ENCODE data around the gene HSD17B12. TPM values are rescaled to one million over a fixed set of nuclear protein-coding genes. Genes with fewer than 3 reads are reported as not detected.

The HSD17B12 gene
- polyA plus RNA-seq, 1 donor (not counting 4 experiments of a cell fraction or from before 2014, with no cell fraction given): 105 TPM

DNA sequence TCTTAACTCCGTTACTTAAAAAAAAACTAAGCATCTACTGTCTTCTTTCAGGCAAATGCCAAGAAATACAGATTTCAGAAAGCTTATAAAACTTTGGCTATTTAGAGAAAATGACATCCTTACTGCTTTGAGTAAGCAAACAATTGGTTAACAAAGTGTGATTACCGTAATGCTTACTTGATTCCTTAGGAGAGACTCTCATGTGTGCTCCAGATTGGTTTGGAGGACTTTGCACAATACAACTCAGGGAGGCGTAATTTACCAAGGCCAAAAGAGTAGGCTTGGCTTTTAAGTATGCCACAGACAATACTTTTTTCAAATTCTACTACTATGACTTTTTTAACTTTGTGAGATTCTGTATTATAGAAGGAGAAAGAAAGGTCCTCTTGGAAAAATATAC, 123.2 kb downstream of the HSD17B12 start:
- Histone ChIP-seq H3K27ac (ENCODE audit: control insufficient read depth, insufficient read depth, low read length) (no peak overlapping the region), H3K9ac (ENCODE audit: control insufficient read depth, extremely low read depth, insufficient read depth, low read length) (no peak overlapping the region), H3K9me1 (ENCODE audit: control insufficient read depth, extremely low read depth, insufficient read depth, low read length) (no peaks in the 10 kb centered on the region), H4K20me1 (ENCODE audit: control insufficient read depth, extremely low read depth, insufficient read depth, low read length) (no peaks in the 10 kb centered on the region), H3K27me3 (ENCODE audit: control insufficient read depth, extremely low read depth, insufficient read depth, low read length) (no peaks in the 10 kb centered on the region), H2AFZ (ENCODE audit: control insufficient read depth, low read length) (no peak overlapping the region), H3K4me2 (ENCODE audit: control insufficient read depth, extremely low read depth, insufficient read depth, low read depth, low read length) (no peak overlapping the region), H3K9me3 (ENCODE audit: control insufficient read depth, low read depth, low read length) (no peaks in the 10 kb centered on the region), H3K4me3 (ENCODE audit: control insufficient read depth in 2 of 3, extremely low read depth in 1 of 3, insufficient read depth in 2 of 3, low read depth in 1 of 3, low read length in 3 of 3) (no peak overlapping the region), H3K4me1 (ENCODE audit: control insufficient read depth, extremely low read depth, insufficient read depth, low read length) (peaks cover 7% of the 10 kb centered on the region), H3K79me2 (ENCODE audit: control insufficient read depth, insufficient read depth, low read length) (no peaks in the 10 kb centered on the region), H3K36me3 (ENCODE audit: control insufficient read depth in 2 of 2, extremely low read depth in 1 of 2, insufficient read depth in 2 of 2, low read length in 2 of 2) (peaks cover 8 to 15% of the 10 kb centered on the region in 2 experiments)
- dilution Hi-C loops (cut with MboI; ENCODE audit: extremely low pct_ligation_motif_present, low sequenced_read_pairs): no loop called here
- DNase-seq (ENCODE audit: low read depth, low spot score): no peak
- FAIRE-seq: no peak
- TF ChIP-seq CTCF (optimal IDR thresholded peaks at IDR 0.05 in 1 of 3, IDR thresholded peaks at IDR 0.05 in 1 of 3, conservative IDR thresholded peaks at IDR 0.05 in 1 of 3; ENCODE audit: extremely low read depth in 1 of 3, insufficient read depth in 2 of 3, low read length in 3 of 3): no peak
- no peak for TF ChIP-seq EZH2 (IDR thresholded peaks at IDR 0.05; ENCODE audit: low read length)

- no peak for FAIRE-seq
- H3K27ac ChIP-seq (ENCODE audit: control insufficient read depth, insufficient read depth, low read length): no peak overlapping the region
- H2AFZ ChIP-seq (ENCODE audit: control insufficient read depth, low read length): no peak overlapping the region
- H3K4me2 ChIP-seq (ENCODE audit: control insufficient read depth, extremely low read depth, insufficient read depth, low read depth, low read length): no peak overlapping the region
- H3K4me1 ChIP-seq (ENCODE audit: control insufficient read depth, extremely low read depth, insufficient read depth, low read length): no peaks in the 10 kb centered on the region
- no peak for TF ChIP-seq EZH2 (IDR thresholded peaks at IDR 0.05; ENCODE audit: low read length)
- TF ChIP-seq CTCF (optimal IDR thresholded peaks at IDR 0.05 in 1 of 3, IDR thresholded peaks at IDR 0.05 in 1 of 3, conservative IDR thresholded peaks at IDR 0.05 in 1 of 3; ENCODE audit: extremely low read depth in 1 of 3, insufficient read depth in 2 of 3, low read length in 3 of 3): no peak
- no peaks in the 10 kb centered on the region for H3K27me3 ChIP-seq (ENCODE audit: control insufficient read depth, extremely low read depth, insufficient read depth, low read length)
- H4K20me1 ChIP-seq (ENCODE audit: control insufficient read depth, extremely low read depth, insufficient read depth, low read length): no peaks in the 10 kb centered on the region
- H3K79me2 ChIP-seq (ENCODE audit: control insufficient read depth, insufficient read depth, low read length): peaks cover 3% of the 10 kb centered on the region
- no peak overlapping the region for H3K9ac ChIP-seq (ENCODE audit: control insufficient read depth, extremely low read depth, insufficient read depth, low read length)
- no peak overlapping the region for H3K4me3 ChIP-seq (ENCODE audit: control insufficient read depth in 2 of 3, extremely low read depth in 1 of 3, insufficient read depth in 2 of 3, low read depth in 1 of 3, low read length in 3 of 3)
- no peaks in the 10 kb centered on the region for H3K9me1 ChIP-seq (ENCODE audit: control insufficient read depth, extremely low read depth, insufficient read depth, low read length)
- dilution Hi-C loops (cut with MboI; ENCODE audit: extremely low pct_ligation_motif_present, low sequenced_read_pairs): no loop called here
- H3K9me3 ChIP-seq (ENCODE audit: control insufficient read depth, low read depth, low read length): no peaks in the 10 kb centered on the region
- DNase-seq (ENCODE audit: low read depth, low spot score): no peak
- H3K36me3 ChIP-seq (ENCODE audit: control insufficient read depth in 2 of 2, extremely low read depth in 1 of 2, insufficient read depth in 2 of 2, low read length in 2 of 2): peaks cover 8 to 12% of the 10 kb centered on the region in 2 experiments
Observed at GRCh38 chr11:43806976-43807375, 126.4 kb downstream of the HSD17B12 start.

All from keratinocyte (primary cell).